Ascending aorta (tissue), 2 donors: ENCODE results near the gene CCL19. TPM values are rescaled to one million over a fixed set of nuclear protein-coding genes. Genes with fewer than 3 reads are reported as not detected.
"Not testable (repeated sequence)": the region's sequence is repeated elsewhere in the genome, so short reads cannot be mapped to it uniquely, and the experiment has no call there.

ENCODE experiments used
- DNase-seq, 2 donors: peaks; one replicate each; pipeline ENCODE4 v3.0.0-alpha.2; 2019; ENCODE audit warnings: low spot score in 2 of 2
- H3K27ac ChIP-seq, 2 donors: fragments of 200-600 bp; sonication (generic); one replicate each; pipeline ENCODE4 v1.5.1; 2016 to 2017; ENCODE audit warnings: mild to moderate bottlenecking in 1 of 2
- H3K27me3 ChIP-seq: fragments of 200-600 bp; sonication (generic); one replicate; pipeline ENCODE4 v1.5.1; 2017
- H3K36me3 ChIP-seq, 2 donors: fragments of 200-600 bp; sonication (generic); one replicate each; pipeline ENCODE4 v1.5.1; 2016
- H3K4me1 ChIP-seq, 2 donors: fragments of 200-600 bp; sonication (generic); one replicate each; pipeline ENCODE4 v1.5.1; 2016 to 2017; ENCODE audit warnings: mild to moderate bottlenecking in 1 of 2
- H3K4me3 ChIP-seq, 2 donors: fragments of 200-600 bp; sonication (generic); one replicate each; pipeline ENCODE4 v1.5.1; 2016 to 2017; ENCODE audit warnings: mild to moderate bottlenecking in 1 of 2
- H3K9me3 ChIP-seq, 2 donors: fragments of 200-600 bp; sonication (generic); one replicate each; pipeline ENCODE4 v1.5.1; 2016
- CTCF ChIP-seq, 3 experiments: fragments of 200-600 bp in 2 of 3; fragments of 450-650 bp in 1 of 3; sonication (generic) in 2 of 3; IDR thresholded peaks; one replicate each; pipeline ENCODE4 v1.5.1; 2016 to 2019; ENCODE audit warnings: antibody characterized with exemption in 3 of 3, mild to moderate bottlenecking in 1 of 3, moderate library complexity in 1 of 3
- intact Hi-C: fragments of 100-400 bp; cut with DNase I; formaldehyde crosslinking; loops from one replicate; pipeline ENCODE4 v1.15.1; 2023
- total RNA-seq: library from RNA; depleted of rRNA; stranded (reverse); fragments of >200 nt; gene quantifications from one replicate; pipeline ENCODE4 v1.1.0, GENCODE V29; 2016

CCL19 gene
- 17.7 TPM for total RNA-seq

GRCh38 chr9:34690983-34691935, at the start of gene CCL19:
TSS of gene CCL19 (minus strand) at chr9:34691276. CDS start at chr9:34691139, 137 bp downstream.
- no peak for DNase-seq
- Histone ChIP-seq H3K36me3 (no peaks in the 10 kb centered on the region), H3K4me3 (no peak within 1 kb of the TSS), H3K27me3 (no peaks in the 10 kb centered on the region), H3K9me3 (no peaks in the 10 kb centered on the region), H3K4me1 (no peaks in the 10 kb centered on the region), H3K27ac (no peak within 1 kb of the TSS)
- intact Hi-C loops = no loop called here
- TF ChIP-seq CTCF (IDR thresholded peaks at IDR 0.05) = no peak

- H3K4me3 ChIP-seq, H3K36me3 ChIP-seq, H3K27ac ChIP-seq, H3K9me3 ChIP-seq, H3K4me1 ChIP-seq, DNase-seq, H3K27me3 ChIP-seq, intact Hi-C loops: not testable (repeated sequence)
These were observed 49.1 kb upstream of the CCL19 start for GRCh38 chr9:34740176-34740575.

- Histone ChIP-seq H3K4me1 (no peaks in the 10 kb centered on the region), H3K4me3 (no peak overlapping the region), H3K9me3 (no peaks in the 10 kb centered on the region), H3K36me3 (no peaks in the 10 kb centered on the region), H3K27ac (no peak overlapping the region), H3K27me3 (no peaks in the 10 kb centered on the region)
- no peak for DNase-seq
- no peak for TF ChIP-seq CTCF (IDR thresholded peaks at IDR 0.05)
- intact Hi-C loops = no loop called here
These were observed 46.7 kb upstream of the CCL19 start for GRCh38 chr9:34737677-34738260.

GRCh38 chr9:34734720-34735119, 43.6 kb upstream of the CCL19 start:
- Histone ChIP-seq H3K27ac (no peak overlapping the region), H3K9me3 (no peaks in the 10 kb centered on the region), H3K36me3 (no peaks in the 10 kb centered on the region), H3K4me3 (no peak overlapping the region), H3K4me1 (no peaks in the 10 kb centered on the region), H3K27me3 (no peaks in the 10 kb centered on the region)
- TF ChIP-seq CTCF (IDR thresholded peaks at IDR 0.05) = no peak
- intact Hi-C loops = no loop called here
- DNase-seq = no peak

GRCh38 chr9:34732886-34733285, 41.8 kb upstream of the CCL19 start:
- DNase-seq = no peak
- intact Hi-C loops = no loop called here
- Histone ChIP-seq H3K36me3 (no peaks in the 10 kb centered on the region), H3K4me1 (no peaks in the 10 kb centered on the region), H3K4me3 (no peak overlapping the region), H3K27ac (no peak overlapping the region), H3K9me3 (no peaks in the 10 kb centered on the region), H3K27me3 (no peaks in the 10 kb centered on the region)
- no peak for TF ChIP-seq CTCF (IDR thresholded peaks at IDR 0.05)

- intact Hi-C loops = no loop called here
- no peak for TF ChIP-seq CTCF (IDR thresholded peaks at IDR 0.05)
- H3K36me3 ChIP-seq = no peaks in the 10 kb centered on the region
- no peaks in the 10 kb centered on the region for H3K4me1 ChIP-seq
- no peak overlapping the region for H3K27ac ChIP-seq
- no peaks in the 10 kb centered on the region for H3K9me3 ChIP-seq
- no peak for DNase-seq
- H3K4me3 ChIP-seq = no peak overlapping the region
- no peaks in the 10 kb centered on the region for H3K27me3 ChIP-seq
These were observed 41.4 kb upstream of the CCL19 start for GRCh38 chr9:34732478-34732877.
